Muscle layer of colon (tissue), 2 donors: Measurements from ENCODE around the gene RNF6.
"Not testable (repeated sequence)": the region's sequence is repeated elsewhere in the genome, so short reads cannot be mapped to it uniquely, and the experiment has no call there.

Source experiments
- H3K27ac ChIP-seq: one replicate; pipeline ENCODE4 v1.7.0; 2013; ENCODE audit warnings: low read depth, mild to moderate bottlenecking, low read length, moderate library complexity
- H3K27me3 ChIP-seq, 2 donors: one replicate each; pipeline ENCODE4 v1.7.0; 2013; ENCODE audit warnings: low read length in 2 of 2, mild to moderate bottlenecking in 2 of 2; ENCODE audit not compliant: insufficient read depth in 2 of 2, control insufficient read depth in 1 of 2
- H3K36me3 ChIP-seq: one replicate; pipeline ENCODE4 v1.7.0; 2013; ENCODE audit warnings: mild to moderate bottlenecking, low read length; ENCODE audit not compliant: insufficient read depth
- H3K4me1 ChIP-seq: one replicate; pipeline ENCODE4 v1.7.0; 2013; ENCODE audit warnings: mild to moderate bottlenecking, low read length; ENCODE audit not compliant: insufficient read depth
- H3K4me3 ChIP-seq, 2 donors: one replicate each; pipeline ENCODE4 v1.7.0; 2013; ENCODE audit warnings: low read length in 2 of 2, low read depth in 1 of 2, mild to moderate bottlenecking in 1 of 2, moderate library complexity in 1 of 2
- H3K9ac ChIP-seq: one replicate; pipeline ENCODE4 v1.7.0; 2013; ENCODE audit warnings: low read length
- H3K9me3 ChIP-seq: one replicate; pipeline ENCODE4 v1.7.0; 2013; ENCODE audit warnings: mild to moderate bottlenecking, low read length
- donor health status: abdominal sarcoma.
- donor health status: Adenocarcinoma of cecum.

RNF6 gene

DNA sequence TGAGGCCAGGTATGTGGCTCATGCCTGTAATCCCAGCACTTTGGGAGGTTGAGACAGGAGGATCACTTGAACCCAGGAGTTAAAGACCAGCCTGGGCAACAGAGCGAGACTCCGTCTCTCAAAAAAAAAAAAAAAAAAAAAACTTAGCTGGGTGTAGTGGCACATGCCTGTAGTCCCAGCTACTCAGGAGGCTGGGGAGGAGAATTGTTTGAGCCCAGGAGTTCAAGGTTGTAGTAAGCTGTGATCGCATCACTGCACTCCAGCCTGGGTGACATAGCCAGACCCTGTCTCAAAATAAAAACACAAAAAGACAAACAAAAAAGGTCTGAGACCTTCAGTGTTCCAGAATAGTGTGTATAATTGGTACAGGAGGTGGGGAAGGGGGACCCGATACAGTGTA lies 29.9 kb upstream of the RNF6 start:
- not testable (repeated sequence) for H3K9me3 ChIP-seq, H3K27me3 ChIP-seq, H3K9ac ChIP-seq, H3K4me3 ChIP-seq, H3K27ac ChIP-seq, H3K4me1 ChIP-seq, H3K36me3 ChIP-seq

GRCh38 chr13:26249551-26249950 lies 27.4 kb upstream of the RNF6 start:
- Histone ChIP-seq H3K4me3 (no peak overlapping the region), H3K27ac (no peak overlapping the region), H3K36me3 (no peaks in the 10 kb centered on the region), H3K9me3 (no peaks in the 10 kb centered on the region), H3K9ac (no peak overlapping the region), H3K27me3 (no peaks in the 10 kb centered on the region), H3K4me1 (peaks cover 4% of the 10 kb centered on the region)

DNA sequence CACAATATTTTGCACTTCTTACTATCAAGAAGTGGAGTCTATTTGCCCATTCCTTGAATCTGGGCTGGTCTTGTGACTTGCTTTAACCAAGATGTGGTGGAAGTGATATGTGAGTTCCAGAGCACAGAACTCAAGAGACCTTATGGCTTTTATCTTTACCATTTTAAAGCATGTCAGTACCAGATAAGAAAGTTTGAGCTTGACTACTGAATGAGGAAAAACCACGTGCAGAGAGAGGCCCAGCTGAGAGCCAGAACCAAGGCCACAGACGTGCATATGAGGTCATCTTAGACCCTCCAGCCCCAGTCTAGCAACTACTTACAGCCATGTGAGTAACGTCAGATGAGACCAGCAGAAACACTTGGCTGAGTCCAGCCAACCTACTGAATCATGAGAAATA lies 25.5 kb upstream of the RNF6 start:
- H3K4me3 ChIP-seq, result no peak overlapping the region
- no peak overlapping the region for H3K9ac ChIP-seq
- no peaks in the 10 kb centered on the region for H3K27me3 ChIP-seq
- no peaks in the 10 kb centered on the region for H3K9me3 ChIP-seq
- no peaks in the 10 kb centered on the region for H3K4me1 ChIP-seq
- H3K36me3 ChIP-seq, result no peaks in the 10 kb centered on the region
- H3K27ac ChIP-seq, result no peak overlapping the region

DNA sequence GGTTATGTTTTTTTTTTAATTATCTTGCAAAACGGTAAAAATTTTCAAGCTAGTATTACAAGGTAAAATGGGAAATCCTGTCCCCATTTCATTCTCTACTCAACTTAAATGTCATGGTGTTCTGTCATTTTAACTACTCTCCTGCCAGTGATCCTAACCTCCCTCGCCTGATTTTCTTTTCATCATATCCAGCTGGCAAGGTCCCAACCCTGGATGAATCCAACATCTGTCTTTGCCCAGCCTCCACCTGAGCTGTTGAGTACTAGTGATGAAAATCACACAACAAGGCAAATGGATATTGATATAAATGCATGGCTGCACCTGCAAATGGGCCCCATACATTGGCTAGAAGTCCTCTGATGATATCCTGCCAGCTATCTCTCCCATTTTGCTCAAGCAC lies 24.9 kb upstream of the RNF6 start:
- Histone ChIP-seq H3K27ac (no peak overlapping the region), H3K27me3 (no peaks in the 10 kb centered on the region), H3K9ac (no peak overlapping the region)

GRCh38 chr13:26246154-26246553 lies 24.0 kb upstream of the RNF6 start:
- no peaks in the 10 kb centered on the region for H3K36me3 ChIP-seq
- no peaks in the 10 kb centered on the region for H3K27me3 ChIP-seq
- no peaks in the 10 kb centered on the region for H3K4me1 ChIP-seq
- no peak overlapping the region for H3K9ac ChIP-seq
- H3K4me3 ChIP-seq, result no peak overlapping the region
- H3K9me3 ChIP-seq, result no peaks in the 10 kb centered on the region
- no peak overlapping the region for H3K27ac ChIP-seq

More for the DNA sequence above, 24.9 kb upstream of the RNF6 start:
- no peaks in the 10 kb centered on the region for H3K4me1 ChIP-seq
- no peaks in the 10 kb centered on the region for H3K36me3 ChIP-seq
- H3K9me3 ChIP-seq, result no peaks in the 10 kb centered on the region
- no peak overlapping the region for H3K4me3 ChIP-seq

DNA sequence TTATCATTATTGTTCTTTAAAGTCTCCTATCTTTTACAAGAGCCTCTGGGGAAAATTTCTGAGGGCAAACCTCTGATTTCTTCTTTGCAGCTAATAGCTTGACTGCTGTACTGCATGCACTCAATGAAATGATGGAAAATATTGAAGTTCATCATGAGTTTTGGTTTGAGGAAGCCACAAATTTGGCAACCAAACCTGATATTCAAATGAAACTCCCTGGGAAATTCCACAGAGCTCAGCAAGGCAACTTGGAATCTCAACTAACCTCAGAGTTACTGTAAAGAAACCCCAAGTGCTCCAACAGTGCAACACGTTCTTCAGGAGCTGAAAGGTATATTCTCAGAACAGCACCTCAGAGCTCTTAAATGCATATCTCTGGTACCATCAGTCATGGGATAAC lies 14.2 kb upstream of the RNF6 start:
- Histone ChIP-seq H3K27ac (no peak overlapping the region), H3K36me3 (no peaks in the 10 kb centered on the region), H3K4me1 (no peaks in the 10 kb centered on the region), H3K27me3 (no peaks in the 10 kb centered on the region), H3K9ac (no peak overlapping the region), H3K9me3 (no peaks in the 10 kb centered on the region), H3K4me3 (no peak overlapping the region)

- H3K27ac ChIP-seq, result no peak overlapping the region
- H3K9me3 ChIP-seq, result no peaks in the 10 kb centered on the region
- H3K4me3 ChIP-seq, result no peak overlapping the region
- no peaks in the 10 kb centered on the region for H3K27me3 ChIP-seq
- H3K36me3 ChIP-seq, result no peaks in the 10 kb centered on the region
- no peak overlapping the region for H3K9ac ChIP-seq
- no peaks in the 10 kb centered on the region for H3K4me1 ChIP-seq
Observed at GRCh38 chr13:26230703-26231102, 8.6 kb upstream of the RNF6 start.

GRCh38 chr13:26229080-26229615 lies 7.0 kb upstream of the RNF6 start:
- H3K27me3 ChIP-seq, result no peaks in the 10 kb centered on the region
- H3K27ac ChIP-seq, result no peak overlapping the region
- H3K36me3 ChIP-seq, result no peaks in the 10 kb centered on the region
- H3K9ac ChIP-seq, result no peak overlapping the region
- H3K4me3 ChIP-seq, result no peak overlapping the region
- H3K4me1 ChIP-seq, result no peaks in the 10 kb centered on the region
- no peaks in the 10 kb centered on the region for H3K9me3 ChIP-seq

- H3K9me3 ChIP-seq, result no peaks in the 10 kb centered on the region
- peaks cover under 1% of the 10 kb centered on the region for H3K4me1 ChIP-seq
- H3K27me3 ChIP-seq, result no peaks in the 10 kb centered on the region
- no peak overlapping the region for H3K9ac ChIP-seq
- H3K27ac ChIP-seq, result no peak overlapping the region
- no peaks in the 10 kb centered on the region for H3K36me3 ChIP-seq
- H3K4me3 ChIP-seq, result no peak overlapping the region
Observed at GRCh38 chr13:26228096-26228495, 6.0 kb upstream of the RNF6 start.

DNA sequence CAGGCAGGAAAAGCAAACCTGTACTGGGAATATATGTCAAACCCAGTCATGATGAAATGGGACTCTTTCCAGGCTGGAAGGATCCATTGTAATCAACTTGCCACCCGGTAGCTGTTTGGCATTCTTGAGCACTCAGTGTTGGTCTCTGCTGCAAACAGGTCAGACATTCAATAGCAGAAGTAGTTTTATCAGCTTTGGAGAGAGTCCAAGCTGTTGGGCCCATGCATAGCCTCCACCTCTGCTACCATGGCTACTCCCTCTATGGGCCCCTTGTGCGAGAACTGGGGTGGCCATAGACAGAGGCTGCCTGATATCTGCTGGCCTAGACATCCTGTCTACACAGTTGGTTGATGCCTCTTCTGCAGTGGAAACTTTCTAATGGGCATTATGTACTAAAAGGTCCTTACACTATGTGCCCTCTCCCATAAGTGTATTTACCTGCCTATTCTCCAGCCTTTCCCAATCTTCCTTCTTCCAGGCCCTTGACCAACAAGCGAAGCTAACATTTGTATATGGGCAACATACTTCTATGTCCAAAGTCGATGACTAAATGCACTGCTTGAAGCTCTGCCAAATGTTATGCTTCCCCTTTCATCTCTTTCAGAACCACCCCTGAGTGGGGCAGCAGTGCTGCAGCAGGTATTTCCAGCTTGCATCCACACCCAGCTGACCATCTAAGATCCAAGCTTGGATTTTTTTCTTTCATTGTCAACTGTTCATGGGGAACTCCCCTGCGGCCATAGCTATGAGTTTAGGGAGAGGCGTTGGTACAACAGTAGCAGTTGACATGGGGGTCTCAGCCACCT lies 5.3 kb upstream of the RNF6 start:
- no peaks in the 10 kb centered on the region for H3K9me3 ChIP-seq
- peaks cover 6% of the 10 kb centered on the region for H3K4me1 ChIP-seq
- H3K4me3 ChIP-seq, result no peak overlapping the region
- no peaks in the 10 kb centered on the region for H3K27me3 ChIP-seq
- no peaks in the 10 kb centered on the region for H3K36me3 ChIP-seq
- H3K27ac ChIP-seq, result no peak overlapping the region
- no peak overlapping the region for H3K9ac ChIP-seq

DNA sequence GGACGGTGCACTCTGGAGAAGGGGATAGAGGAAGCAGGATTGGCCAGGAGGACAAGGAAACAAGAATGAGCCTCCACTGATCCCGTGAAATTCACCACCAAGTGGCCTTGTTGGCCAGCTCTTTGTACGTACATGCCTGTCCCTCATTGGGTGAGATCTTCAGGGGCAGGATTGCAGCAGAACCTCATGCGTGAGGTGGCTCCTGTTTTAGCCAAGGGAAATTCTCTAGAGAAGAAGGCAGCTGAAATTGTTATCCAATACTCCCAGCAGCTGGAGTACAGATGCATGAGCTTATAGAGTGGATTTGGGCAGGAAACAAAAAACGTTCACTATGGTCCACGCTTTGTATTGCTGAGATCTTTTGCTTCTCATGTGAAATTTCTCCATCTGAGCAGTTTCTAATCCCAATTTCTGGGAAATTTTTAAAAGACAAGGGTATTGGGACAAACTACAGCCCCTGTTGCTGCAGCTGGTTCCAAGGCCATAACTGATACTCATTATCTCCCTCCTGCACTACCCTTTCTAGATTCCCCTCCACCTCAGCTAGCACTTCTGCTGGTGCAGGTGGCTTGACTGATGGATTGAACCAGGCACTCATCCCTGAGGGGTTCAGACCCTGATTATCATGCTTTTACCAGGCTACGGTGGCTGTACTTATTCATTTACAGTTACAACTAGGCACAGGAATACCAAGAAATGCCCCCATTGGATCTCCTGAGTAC lies 3.9 kb upstream of the RNF6 start:
- no peaks in the 10 kb centered on the region for H3K27me3 ChIP-seq
- no peak overlapping the region for H3K9ac ChIP-seq
- no peak overlapping the region for H3K27ac ChIP-seq
- no peaks in the 10 kb centered on the region for H3K9me3 ChIP-seq
- H3K36me3 ChIP-seq, result no peaks in the 10 kb centered on the region
- no peak overlapping the region for H3K4me3 ChIP-seq
- H3K4me1 ChIP-seq, result peaks cover 7% of the 10 kb centered on the region
